Endometrial microvascular endothelial cells (primary cell): Measurements from ENCODE around the gene TRIM50. TPM values are rescaled to one million over a fixed set of nuclear protein-coding genes. Genes with fewer than 3 reads are reported as not detected.
"Not testable (repeated sequence)": the region's sequence is repeated elsewhere in the genome, so short reads cannot be mapped to it uniquely, and the experiment has no call there.

ENCODE experiments used
- in situ Hi-C: cut with HindIII; loops from 2 replicates; pipeline ENCODE4 v1.10.0; 2017; ENCODE audit warnings: low sequenced_read_pairs, low pct_unique_long_range_greater_than_20kb; ENCODE audit errors: inconsistent ontology term
- total RNA-seq: library from RNA; depleted of rRNA; stranded (reverse); fragments of >200 nt; gene quantifications from one replicate; pipeline ENCODE4 v1.2.3, GENCODE V29; 2015; ENCODE audit errors: inconsistent ontology term

The TRIM50 gene
- total RNA-seq, 1 donor from 2014 or later: not detected

DNA sequence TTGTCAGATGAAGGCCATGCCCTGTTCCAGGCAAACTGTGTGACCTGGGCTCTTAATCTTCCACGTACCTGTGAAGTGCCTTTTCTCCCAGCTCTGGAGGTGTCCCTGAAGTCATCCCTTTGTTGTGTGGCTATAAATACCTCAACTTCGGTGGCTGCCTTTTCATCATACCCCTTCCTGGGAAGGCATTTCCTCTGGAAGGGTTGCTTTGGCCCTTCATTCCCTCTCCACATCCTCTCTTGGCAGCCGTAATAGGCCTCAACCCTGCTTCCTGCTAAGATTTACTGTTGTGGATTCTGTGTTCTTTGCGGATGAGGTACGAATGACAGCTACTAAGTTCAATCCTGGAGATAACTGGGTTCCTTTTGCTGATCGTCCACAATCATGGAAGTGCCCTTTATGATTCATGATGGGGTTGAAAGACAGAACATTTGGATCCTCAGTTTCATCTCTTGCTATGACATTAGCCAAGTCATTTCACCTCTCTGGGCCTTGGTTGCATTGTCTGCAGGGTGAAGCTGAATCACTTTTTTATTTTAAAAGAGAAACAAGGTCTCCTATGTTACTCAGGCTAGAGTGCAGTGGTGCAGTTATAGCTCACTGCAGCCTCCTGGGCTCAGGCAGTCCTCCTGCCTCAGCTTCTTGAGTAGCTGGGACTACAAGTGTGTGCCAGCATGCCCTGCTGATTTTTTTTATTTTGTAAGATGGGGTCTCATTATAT, 23.7 kb upstream of the TRIM50 start:
- in situ Hi-C loops: no loop called here

DNA sequence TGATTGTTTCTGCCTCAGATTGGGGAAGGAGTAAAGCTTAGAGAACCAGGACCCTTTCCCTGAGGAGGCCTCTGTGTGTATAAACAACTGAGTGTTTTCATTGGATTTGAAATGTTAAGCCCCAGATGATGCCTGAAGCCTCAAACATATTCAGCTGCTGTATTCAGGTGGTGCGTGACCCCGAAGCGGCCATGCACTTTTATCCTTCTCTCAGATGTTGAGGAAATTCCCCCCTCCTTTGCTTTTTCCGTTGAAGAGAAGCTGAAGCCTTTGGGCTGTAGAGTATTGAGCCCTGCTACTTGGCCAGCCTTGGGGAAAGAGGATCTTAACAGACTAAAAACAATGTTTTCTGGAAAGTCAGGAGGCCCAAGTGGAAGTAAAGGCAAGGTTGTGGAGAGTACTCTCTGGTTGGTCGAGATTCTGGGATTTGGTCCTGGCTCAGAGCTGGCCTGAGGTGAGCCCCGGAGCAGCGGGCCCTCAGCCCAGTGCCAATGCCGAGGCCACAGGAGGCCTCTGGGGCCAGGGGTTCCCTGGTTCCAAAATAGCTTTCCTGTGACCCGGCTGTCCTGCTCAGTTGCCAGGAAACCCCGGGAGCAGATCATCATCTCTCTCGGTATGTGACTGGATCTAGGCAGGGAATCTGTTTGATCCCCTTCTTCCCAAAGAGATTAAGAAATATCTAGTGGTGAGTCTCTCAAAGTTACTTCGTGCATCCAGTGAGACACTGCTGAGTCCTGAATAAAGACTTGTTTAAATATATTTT, 22.6 kb upstream of the TRIM50 start:
- in situ Hi-C loops: no loop called here

DNA sequence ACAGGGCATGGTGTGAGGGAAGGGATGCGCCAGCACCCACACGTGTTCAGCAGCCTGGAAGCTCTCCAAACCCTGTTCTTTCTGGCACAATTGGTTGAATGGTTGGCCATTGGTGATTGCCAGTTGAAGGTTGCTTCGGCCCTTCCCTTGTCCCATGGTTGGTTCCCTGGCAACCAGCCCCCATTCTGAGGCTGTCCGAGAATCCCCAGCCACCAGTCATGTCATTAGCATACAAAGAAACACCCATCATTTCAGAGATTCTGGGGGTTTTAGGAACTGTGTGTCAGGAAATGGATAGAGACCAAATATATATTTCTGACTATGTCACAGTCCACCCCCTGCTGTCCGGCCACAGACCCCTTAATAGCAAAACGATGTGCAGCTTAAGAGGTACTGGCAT, 21.9 kb upstream of the TRIM50 start:
- in situ Hi-C loops: loop anchor here (10.0 kb wide), 1 partner anchor 95 kb away; no protein-coding TSS in a partner anchor

DNA sequence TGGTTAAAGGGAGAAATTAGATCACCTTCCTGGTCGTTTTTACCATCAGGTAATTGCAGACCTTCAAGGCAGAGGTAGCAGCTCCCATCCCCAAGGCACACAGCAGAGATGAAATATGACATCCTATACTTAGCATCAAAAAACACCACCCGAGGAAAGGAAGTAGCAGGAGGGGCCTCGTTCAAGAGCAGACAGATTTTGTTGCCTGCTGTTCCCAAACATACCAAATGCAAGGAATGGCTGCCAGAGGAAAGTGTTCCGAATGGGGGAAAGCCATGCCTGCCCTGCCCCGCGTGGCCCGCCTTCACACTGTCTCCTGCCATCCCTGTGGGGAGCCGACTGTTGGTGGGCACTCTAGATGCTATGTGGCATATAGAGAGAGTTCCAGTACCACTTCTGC, 18.1 kb upstream of the TRIM50 start:
- in situ Hi-C loops: loop anchor here (10.0 kb wide), 1 partner anchor 99 kb away; no protein-coding TSS in a partner anchor

GRCh38 chr7:73345538-73345937, 17.7 kb upstream of the TRIM50 start:
- in situ Hi-C loops: loop anchor here (10.0 kb wide), 1 partner anchor 99 kb away; no protein-coding TSS in a partner anchor

DNA sequence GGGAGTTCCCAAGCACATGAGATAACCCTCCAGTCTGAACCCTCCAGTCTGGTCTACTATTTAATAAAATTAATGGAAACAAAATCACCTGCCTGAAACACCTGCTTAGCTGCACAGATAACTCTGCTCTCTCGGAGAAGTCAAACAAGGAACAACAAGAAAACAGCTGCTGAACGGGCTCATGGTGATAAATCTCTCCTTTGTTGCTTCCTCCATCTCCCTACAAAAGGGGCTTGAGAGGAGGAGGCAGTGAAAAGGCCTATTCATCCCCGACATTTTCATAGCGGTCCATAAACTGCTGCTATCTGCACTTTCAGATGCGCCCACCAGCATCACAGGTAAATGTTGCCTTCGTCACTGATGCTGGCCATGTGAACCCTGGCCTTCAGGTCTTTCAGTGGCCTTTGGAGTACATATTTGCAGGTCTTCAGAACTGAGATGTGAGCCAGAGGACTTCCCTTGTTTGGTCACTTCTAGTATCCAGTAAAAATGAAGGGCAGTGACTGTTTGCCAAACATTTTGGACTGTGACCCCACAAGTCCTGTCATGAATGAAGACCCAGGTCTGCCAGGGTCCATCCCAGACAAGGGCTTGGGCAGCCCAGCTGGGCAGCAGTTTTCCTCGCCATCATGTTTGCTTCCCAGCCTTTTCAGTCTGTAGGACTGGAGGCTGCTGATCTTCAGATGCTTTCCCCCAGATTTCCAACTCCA, 15.9 kb upstream of the TRIM50 start:
- in situ Hi-C loops: loop anchor here (10.0 kb wide), 1 partner anchor 101 kb away; no protein-coding TSS in a partner anchor

DNA sequence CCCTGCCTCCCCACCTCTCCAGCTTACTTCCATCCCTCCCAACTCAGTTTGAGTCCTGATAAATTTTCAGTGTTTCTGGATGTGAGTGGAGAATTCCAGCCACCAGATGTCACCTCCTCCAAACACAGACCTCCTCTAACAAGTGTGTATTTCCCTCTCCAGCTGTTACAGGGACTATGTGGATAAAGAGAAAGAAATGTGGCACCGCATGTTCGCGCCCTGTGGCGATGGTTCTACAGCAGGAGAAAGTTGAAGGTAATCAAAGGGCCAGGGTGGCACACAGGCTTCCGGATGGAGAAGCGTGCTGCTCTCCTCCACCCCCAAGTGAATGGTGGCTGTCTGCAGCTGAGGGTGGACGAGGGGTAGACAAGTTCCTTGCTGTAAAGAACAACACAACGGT, 14.8 kb upstream of the TRIM50 start:
- in situ Hi-C loops: loop anchor here (10.0 kb wide), 1 partner anchor 102 kb away; no protein-coding TSS in a partner anchor

DNA sequence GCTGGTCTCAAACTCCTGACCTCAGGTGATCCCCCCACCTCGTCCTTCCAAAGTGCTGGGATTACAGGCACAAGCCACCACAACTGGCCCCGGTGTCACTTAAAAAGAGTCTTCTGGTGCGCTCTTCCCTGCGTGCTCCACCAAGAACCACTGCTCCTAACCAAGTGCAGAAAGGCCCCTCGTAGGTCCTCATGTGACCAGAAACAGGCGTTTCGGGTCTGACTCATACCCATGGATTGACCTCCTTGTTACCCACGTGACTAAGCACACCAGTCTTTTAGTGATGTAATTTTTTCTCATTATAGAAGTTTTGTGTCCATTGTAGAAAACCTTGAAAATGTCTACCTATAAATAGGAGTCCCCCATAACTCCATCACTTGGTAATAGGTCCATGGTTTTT, 14.0 kb upstream of the TRIM50 start:
- in situ Hi-C loops: loop anchor here (10.0 kb wide), 1 partner anchor 103 kb away; no protein-coding TSS in a partner anchor

GRCh38 chr7:73340514-73340913, 12.6 kb upstream of the TRIM50 start:
- in situ Hi-C loops: loop anchor here (10.0 kb wide), 1 partner anchor 104 kb away; no protein-coding TSS in a partner anchor

GRCh38 chr7:73338321-73338720, 10.4 kb upstream of the TRIM50 start:
- in situ Hi-C loops: no loop called here

DNA sequence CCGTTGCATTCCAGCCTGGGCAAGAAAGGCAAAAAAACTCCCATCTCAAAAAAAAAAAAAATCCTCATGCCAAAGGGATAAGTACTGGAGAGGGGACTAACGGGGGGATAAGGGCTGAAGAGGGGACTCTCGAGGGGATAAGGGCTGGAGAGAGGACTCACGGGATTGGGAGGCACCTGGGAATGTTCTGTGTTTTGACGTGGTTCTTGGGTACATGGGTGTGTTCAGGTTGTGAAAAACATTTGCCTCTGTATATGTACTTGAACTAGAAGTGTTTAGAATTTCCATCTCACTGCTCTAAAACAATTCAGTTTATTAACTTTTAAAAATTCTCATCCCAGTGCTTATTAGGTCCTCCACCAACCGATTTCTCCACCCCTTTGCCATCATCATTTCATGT, 4.6 kb upstream of the TRIM50 start:
- in situ Hi-C loops: no loop called here

GRCh38 chr7:73330772-73331171, 2.9 kb upstream of the TRIM50 start:
- in situ Hi-C loops: no loop called here

GRCh38 chr7:73329861-73330581, 2.1 kb upstream of the TRIM50 start:
- in situ Hi-C loops: no loop called here

DNA sequence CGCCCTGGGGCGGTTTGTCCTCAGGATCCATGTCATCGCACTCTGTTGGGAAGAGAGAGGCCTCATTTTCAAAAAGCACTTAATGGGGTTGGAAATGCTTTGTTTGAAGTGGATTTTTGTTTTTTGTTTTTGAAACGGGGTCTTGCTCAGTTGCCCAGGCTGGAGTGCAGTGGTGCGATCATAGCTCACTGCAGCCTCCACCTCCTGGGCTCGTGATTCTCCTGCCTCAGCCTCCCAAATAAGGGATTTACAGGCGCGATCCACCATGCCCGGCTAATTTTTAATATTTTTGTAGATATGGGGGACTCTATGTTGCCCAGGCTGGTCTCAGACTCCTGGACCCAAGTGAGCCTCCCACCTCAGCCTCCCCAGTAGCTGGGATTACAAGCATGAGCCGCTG, 814 bp upstream of the TRIM50 start:
- in situ Hi-C loops: no loop called here

DNA sequence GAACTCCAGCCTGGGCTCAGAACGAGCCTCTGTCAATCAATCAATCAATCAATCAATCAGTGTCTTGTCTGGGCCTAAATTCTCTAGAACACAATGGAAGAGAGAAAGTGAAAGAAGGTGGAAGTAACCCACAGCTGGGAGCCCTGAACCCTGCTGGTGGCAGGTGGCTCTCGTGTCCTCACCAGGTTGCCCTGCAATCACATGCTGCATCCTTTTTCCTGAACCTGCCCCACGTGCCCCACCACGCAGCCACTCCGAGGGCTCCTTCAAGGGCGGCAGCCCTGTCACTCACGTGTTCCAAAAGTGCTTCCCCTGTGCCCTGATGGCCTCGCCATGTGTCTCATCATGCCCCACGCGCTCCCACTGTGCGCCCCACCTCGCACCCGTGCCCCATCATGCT, 433 bp downstream of the TRIM50 start:
- in situ Hi-C loops: not testable (repeated sequence)

DNA sequence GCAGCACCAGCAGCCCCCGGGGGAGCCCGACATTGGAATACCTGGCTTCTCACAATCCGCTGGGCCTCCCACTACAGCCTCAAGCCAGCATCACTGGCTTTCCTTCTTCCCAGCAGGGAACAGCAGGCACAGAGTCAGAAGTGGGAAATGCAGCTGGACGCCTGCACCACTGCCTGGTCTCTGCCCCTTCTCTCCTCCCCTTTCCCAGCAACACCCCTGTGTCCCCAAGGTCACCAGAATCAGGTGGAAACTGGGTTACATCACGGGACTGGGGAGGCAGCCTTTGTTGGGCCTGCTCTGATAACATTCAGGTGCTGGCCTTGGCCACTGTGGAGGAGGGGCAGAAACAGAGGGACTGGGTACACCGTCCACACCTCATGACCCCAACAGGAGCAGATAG, 2.5 kb downstream of the TRIM50 start:
- in situ Hi-C loops: not testable (repeated sequence)

GRCh38 chr7:73324081-73324845, 3.6 kb downstream of the TRIM50 start:
- in situ Hi-C loops: not testable (repeated sequence)

DNA sequence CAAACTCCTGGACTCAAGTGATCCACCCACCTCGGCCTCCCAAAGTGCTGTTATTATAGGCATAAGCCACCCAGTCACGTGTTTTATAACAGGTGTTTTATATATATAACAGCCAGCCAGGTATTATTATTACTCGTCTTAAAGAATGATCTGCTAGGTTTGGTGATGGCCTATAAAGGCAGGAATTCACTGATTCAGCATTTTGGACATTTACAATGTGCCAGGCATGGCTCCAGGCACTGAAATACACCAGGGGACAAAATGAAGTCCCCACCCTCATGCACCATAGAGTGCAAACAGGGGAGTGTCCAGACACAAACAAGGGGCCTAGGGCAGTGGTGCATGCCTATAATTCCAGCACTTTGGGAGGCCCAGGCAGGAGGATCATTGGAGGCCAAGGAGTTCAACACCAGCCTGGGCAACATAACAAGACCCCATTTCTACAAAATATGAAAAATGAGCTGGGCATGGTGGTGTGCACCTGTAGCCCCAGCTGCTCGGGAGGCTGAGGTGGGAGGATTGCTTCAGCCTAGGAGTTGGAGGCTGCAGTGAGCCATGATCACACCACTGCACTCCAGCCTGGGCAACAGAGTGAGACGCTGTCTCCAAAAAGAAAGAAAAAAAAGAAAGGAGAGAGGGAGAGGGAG, 4.3 kb downstream of the TRIM50 start:
- in situ Hi-C loops: not testable (repeated sequence)
